Activated CD4-positive, alpha-beta T cell treated with anti-CD3 and anti-CD28 coated beads for 4 hours (primary cell): ENCODE measurements around the gene KPTN.

Experiments used
- DNase-seq, 2 donors: peaks; one replicate each; pipeline ENCODE4 v3.0.0-alpha.2; 2020

Gene KPTN

GRCh38 chr19:47464675-47465419 is 19.2 kb downstream of the KPTN start:
- no peak for DNase-seq

GRCh38 chr19:47461876-47462275 is 22.1 kb downstream of the KPTN start:
- no peak for DNase-seq

- DNase-seq = no peak
These were observed 24.5 kb downstream of the KPTN start for GRCh38 chr19:47459477-47459876.

GRCh38 chr19:47458672-47459071 is 25.3 kb downstream of the KPTN start:
- no peak for DNase-seq

GRCh38 chr19:47456721-47457474 is 27.1 kb downstream of the KPTN start:
- DNase-seq = no peak

GRCh38 chr19:47450478-47450877 is 33.5 kb downstream of the KPTN start:
- no peak for DNase-seq

GRCh38 chr19:47448360-47448727 is 35.7 kb downstream of the KPTN start:
- DNase-seq = no peak

GRCh38 chr19:47447470-47448359 is 36.3 kb downstream of the KPTN start:
- peak; percentile 36 to 46 for DNase-seq

- DNase-seq = peak in 1 of 2 donors; percentile 14
These were observed 37.2 kb downstream of the KPTN start for GRCh38 chr19:47446534-47447469.

- peak; percentile 89 to 93 for DNase-seq
These were observed 38.0 kb downstream of the KPTN start for GRCh38 chr19:47445937-47446402.

GRCh38 chr19:47445527-47445926 is 38.5 kb downstream of the KPTN start:
- DNase-seq = no peak

GRCh38 chr19:47444388-47444821 is 39.6 kb downstream of the KPTN start:
- peak; percentile 24 to 33 for DNase-seq

GRCh38 chr19:47443331-47443730 is 40.7 kb downstream of the KPTN start:
- DNase-seq = no peak

- no peak for DNase-seq
These were observed 45.2 kb downstream of the KPTN start for GRCh38 chr19:47438793-47439220.

GRCh38 chr19:47437500-47437899 is 46.5 kb downstream of the KPTN start:
- no peak for DNase-seq

GRCh38 chr19:47436712-47437401 is 47.2 kb downstream of the KPTN start:
- peak; percentile 84 to 91 for DNase-seq

- no peak for DNase-seq
These were observed 48.1 kb downstream of the KPTN start for GRCh38 chr19:47435883-47436417.

GRCh38 chr19:47435196-47435595 is 48.8 kb downstream of the KPTN start:
- DNase-seq = no peak

GRCh38 chr19:47434088-47434487 is 49.9 kb downstream of the KPTN start:
- no peak for DNase-seq

GRCh38 chr19:47433121-47433520 is 50.9 kb downstream of the KPTN start:
- DNase-seq = no peak

GRCh38 chr19:47432499-47432898 is 51.5 kb downstream of the KPTN start:
- no peak for DNase-seq
